HG03045 (cell line): ENCODE results near the gene MYL12B.
A peak's percentile ranks its signal among the peaks of the same experiment; 100 is the strongest.

Experiments used
- ATAC-seq: cut with Tn5 transposase; IDR thresholded peaks from one replicate; pipeline ENCODE4 v1.9.1; 2021; ENCODE audit warnings: mild to moderate bottlenecking, moderate library complexity; ENCODE audit not compliant: unreplicated experiment

The MYL12B gene

GRCh38 chr18:3234457-3234856, 27.5 kb upstream of the MYL12B start:
- ATAC-seq, result no peak

GRCh38 chr18:3235846-3236245, 26.1 kb upstream of the MYL12B start:
- no peak for ATAC-seq

GRCh38 chr18:3236470-3236869, 25.5 kb upstream of the MYL12B start:
- no peak for ATAC-seq

GRCh38 chr18:3238742-3239141, 23.2 kb upstream of the MYL12B start:
- ATAC-seq, result no peak

GRCh38 chr18:3245185-3245564, 16.8 kb upstream of the MYL12B start:
- ATAC-seq, result no peak

- peak; percentile 46 for ATAC-seq
These were observed 15.9 kb upstream of the MYL12B start for GRCh38 chr18:3245853-3246634.

- no peak for ATAC-seq
These were observed 15.2 kb upstream of the MYL12B start for GRCh38 chr18:3246635-3247239.

GRCh38 chr18:3247240-3248061, 14.5 kb upstream of the MYL12B start, which contains the start of gene MYL12A:
TSS of gene MYL12A (plus strand) at chr18:3247801. CDS start at chr18:3253248, 5,447 bp downstream.
- ATAC-seq, result peak; percentile 87

GRCh38 chr18:3248062-3248657, 13.8 kb upstream of the MYL12B start:
- ATAC-seq, result peak; percentile 1

GRCh38 chr18:3248658-3249359, 13.1 kb upstream of the MYL12B start:
- ATAC-seq, result no peak

GRCh38 chr18:3250237-3251107, 11.5 kb upstream of the MYL12B start:
- ATAC-seq, result no peak

GRCh38 chr18:3251249-3251962, 10.5 kb upstream of the MYL12B start:
- ATAC-seq, result no peak

GRCh38 chr18:3251963-3252277, 10.0 kb upstream of the MYL12B start:
- ATAC-seq, result no peak

- no peak for ATAC-seq
These were observed 9.1 kb upstream of the MYL12B start for GRCh38 chr18:3252843-3253242.

- no peak for ATAC-seq
These were observed 7.2 kb upstream of the MYL12B start for GRCh38 chr18:3254725-3255124.

- ATAC-seq, result no peak
These were observed 6.2 kb upstream of the MYL12B start for GRCh38 chr18:3255611-3256165.

- no peak for ATAC-seq
These were observed 5.0 kb upstream of the MYL12B start for GRCh38 chr18:3256693-3257626.

- no peak for ATAC-seq
These were observed 4.3 kb upstream of the MYL12B start for GRCh38 chr18:3257627-3258120.
